ENCODE results near the gene TAF15.

TAF15 gene

DNA sequence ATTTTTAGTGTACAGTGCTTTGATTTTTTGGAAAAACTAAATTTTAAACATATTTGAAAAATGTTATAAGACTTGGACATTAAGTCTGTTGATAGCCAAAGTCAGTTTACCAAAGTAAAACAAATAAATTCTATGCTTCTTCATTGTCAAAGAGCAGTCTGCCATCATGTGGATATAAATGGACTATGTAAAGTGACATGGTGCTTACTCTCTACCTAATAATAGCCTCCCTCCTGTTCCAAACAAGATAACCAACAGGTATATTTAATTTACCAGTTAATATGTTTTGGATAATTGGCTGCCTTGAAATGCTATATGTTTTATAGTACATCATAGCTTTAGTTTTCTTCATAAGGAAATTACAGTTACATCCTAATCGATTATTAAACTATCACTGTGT is 15.9 kb downstream of the TAF15 start:
- DNase-seq, result no peak

DNA sequence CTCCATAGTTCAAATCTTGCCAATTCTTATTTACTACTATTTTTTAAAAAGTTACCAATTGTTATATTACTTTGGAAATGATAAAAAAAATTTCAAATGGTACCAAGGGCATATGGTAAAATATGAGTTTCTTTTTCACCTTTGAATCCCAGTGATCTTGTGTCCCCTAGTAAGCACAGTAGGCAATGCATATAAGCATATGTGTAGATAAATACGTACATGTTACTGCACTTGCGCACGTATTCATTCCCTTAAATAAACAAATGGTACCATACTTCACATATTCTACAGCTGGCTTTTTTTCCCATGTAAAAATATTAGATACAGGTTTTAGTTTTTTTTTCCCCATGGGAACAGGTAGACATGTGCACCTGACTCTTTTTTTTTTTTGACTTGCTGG is 31.8 kb downstream of the TAF15 start:
- no peak for DNase-seq

- DNase-seq, result no peak
Observed at GRCh38 chr17:35841505-35841904, 32.2 kb downstream of the TAF15 start.

- no peak for DNase-seq
Observed at GRCh38 chr17:35842239-35842638, 33.0 kb downstream of the TAF15 start.

GRCh38 chr17:35843698-35844097 is 34.4 kb downstream of the TAF15 start:
- DNase-seq, result no peak

DNA sequence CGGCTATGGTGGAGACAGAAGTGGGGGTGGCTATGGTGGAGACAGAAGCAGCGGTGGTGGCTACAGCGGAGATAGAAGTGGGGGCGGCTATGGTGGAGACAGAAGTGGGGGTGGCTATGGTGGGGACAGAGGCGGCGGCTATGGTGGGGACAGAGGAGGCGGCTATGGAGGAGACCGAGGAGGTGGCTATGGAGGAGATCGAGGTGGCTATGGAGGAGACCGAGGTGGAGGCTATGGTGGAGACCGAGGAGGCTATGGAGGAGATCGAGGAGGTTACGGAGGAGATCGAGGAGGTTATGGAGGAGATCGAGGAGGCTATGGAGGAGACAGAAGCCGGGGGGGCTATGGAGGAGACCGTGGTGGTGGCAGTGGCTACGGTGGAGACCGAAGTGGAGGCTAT is 35.3 kb downstream of the TAF15 start:
- no peak for DNase-seq

GRCh38 chr17:35846055-35846809 is 36.9 kb downstream of the TAF15 start:
- no peak for DNase-seq

GRCh38 chr17:35847006-35847405 is 37.7 kb downstream of the TAF15 start:
- no peak for DNase-seq

- no peak for DNase-seq
Observed at GRCh38 chr17:35847633-35848373, 38.5 kb downstream of the TAF15 start.

- DNase-seq, result peak; percentile 36 to 57
Observed at GRCh38 chr17:35849469-35850348, 40.4 kb downstream of the TAF15 start.

DNA sequence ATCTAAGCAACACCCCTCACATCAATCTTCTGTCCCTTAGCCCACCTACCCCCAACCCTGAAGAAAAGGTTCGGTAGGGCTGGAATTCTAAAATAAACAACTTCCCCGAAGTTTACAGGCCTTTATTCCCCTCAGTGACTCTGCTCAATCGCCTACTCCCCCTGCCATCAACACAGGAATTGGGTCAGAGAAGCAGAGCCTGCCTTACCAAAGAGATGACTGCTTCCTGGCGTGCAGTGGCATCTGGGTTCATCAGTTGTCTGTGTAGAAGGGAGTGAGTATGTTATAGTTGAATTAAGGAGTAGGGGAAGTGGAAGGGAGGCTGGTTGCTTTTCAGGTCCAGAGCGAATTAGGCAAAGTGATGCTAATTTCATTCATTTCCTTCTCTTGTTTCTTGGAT is 46.7 kb downstream of the TAF15 start:
- no peak for DNase-seq

GRCh38 chr17:35856603-35857002 is 47.3 kb downstream of the TAF15 start:
- peak in 1 of 2 experiments; percentile 14 for DNase-seq

- no peak for DNase-seq
Observed at GRCh38 chr17:35864853-35865252, 55.6 kb downstream of the TAF15 start.

- no peak for DNase-seq
Observed at GRCh38 chr17:35865412-35866340, 56.4 kb downstream of the TAF15 start.

DNA sequence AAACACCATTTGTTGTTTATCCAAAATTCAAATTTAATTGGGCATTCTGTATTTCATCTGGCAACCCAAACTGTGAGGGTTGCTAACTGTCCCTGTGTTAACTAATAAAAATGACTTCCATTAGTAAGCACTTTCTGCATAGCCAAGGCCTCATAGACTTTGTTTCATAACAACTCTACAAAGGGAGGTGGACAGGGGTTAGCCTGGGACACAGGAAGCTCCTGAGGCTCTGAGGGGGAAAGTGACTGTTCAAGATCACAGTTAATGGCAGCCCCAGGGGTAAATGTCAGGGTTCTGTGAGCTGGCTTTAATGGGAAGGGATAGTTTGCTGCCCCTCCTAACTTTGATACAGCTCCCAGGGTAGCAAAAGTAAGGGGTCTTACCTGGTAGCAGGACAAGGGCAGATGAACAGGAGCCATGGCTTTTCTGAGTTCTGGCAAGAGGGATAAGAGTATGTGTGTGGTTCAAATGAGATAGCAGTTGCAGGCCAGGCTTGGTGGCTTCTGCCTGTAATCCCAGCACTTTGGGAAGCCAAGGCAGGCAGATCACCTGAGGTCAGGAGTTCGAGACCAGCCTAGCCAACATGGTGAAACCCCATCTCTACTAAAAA is 57.2 kb downstream of the TAF15 start:
- DNase-seq, result no peak

- DNase-seq, result no peak
Observed at GRCh38 chr17:35867574-35867973, 58.3 kb downstream of the TAF15 start.

GRCh38 chr17:35868737-35869136 is 59.5 kb downstream of the TAF15 start, which contains the start of gene HEATR9:
Gene HEATR9 (minus strand): TSS chr17:35868891. CDS start chr17:35868742, 149 bp downstream.
- DNase-seq, result no peak

DNA sequence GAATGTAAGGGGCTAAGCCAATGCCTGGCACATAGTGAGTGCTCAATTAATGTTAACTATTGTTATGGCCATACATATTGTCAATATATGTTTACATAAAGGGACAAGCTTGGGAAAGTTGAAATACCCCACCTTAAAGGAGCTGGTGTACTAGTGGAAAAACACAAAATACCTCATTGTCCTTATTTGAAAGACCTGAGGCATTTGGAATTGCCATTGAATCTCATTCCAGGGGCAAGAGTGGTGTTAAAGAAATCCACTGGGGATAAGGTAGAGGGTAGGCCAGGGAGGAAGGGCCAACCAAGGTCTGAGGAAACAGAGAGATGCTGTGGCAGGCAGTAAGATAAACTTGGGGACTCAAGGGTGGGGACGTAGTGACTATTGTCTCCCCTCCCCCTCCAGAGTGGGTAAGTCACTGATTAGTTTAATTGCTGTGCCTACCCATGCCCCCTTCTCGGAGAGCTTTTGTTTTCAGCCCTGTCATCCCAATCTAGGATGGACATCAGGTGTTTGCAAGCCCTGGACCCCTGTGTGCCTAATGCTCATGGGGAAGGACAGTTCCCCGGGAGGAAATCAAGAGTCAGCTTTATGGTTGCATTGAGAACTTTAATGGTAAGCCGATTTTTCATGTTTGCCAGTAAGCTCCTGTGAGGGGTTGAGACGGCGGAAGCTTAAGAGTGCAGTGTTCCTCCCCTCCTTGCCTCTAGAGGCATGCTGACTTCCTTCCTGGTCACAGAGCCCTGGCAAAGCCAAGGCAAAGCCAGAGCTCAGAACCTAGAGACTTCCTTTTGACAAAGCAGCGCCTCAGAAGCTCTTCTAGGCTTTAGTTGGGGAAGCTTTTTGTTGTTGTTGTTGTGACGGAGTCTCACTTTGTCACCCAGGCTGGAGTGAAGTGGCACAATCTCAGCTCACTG is 61.9 kb downstream of the TAF15 start:
- no peak for DNase-seq

DNA sequence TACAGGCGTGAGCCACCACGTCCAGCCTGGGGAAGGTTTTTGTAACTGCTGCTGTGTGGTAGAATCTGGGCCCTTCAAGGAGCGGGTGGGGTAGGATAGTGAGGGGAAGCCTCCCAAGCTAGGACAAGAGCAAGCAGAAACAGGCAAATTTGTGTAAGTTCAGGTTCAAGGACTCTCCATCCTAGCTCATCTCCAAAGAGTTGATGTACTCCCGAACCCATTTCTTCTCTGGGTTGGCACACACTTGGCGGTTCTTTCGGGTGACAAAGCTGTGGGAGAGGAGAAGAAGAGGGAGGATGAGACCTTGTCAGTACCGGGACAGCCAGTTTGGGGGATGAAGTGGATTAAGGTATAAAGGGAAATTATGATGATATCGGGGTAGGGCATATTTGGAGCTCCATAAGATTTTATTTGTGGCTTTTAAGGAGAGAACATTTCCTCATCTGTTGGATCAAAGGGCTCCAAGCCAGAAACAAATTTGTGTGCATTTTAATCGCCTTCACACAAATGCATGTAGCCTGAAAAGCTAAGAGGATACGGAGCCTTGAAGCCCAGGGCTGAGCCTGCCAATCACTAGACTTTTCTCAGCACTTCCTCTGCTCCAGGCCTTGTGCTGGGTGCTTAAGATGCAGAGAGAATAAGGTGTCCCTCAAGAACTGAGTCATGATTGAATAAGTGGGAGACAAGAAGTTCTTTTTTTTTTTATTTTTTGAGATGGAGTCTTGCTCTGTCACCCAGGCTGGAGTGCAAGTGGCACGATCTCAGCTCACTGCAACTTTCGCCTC is 63.1 kb downstream of the TAF15 start:
- DNase-seq, result no peak

Data from activated CD4-positive, alpha-beta T cell treated with anti-CD3 and anti-CD28 coated beads, Interleukin-2, amount 50 U/mL, for 48 hours (primary cell).